GM12864 (cell line): ENCODE data around the gene CPZ.

Source experiments
- DNase-seq: peaks from one replicate; pipeline ENCODE4 v3.0.0-alpha.2; 2011; ENCODE audit warnings: low read depth
- H3K4me3 ChIP-seq: 2 replicates; pipeline ENCODE4 v1.5.1; 2011; ENCODE audit warnings: mild to moderate bottlenecking, low read depth, low read length, control low read depth
- CTCF ChIP-seq: IDR thresholded peaks from 2 replicates; pipeline ENCODE4 v1.5.1; 2011; ENCODE audit warnings: low read depth, mild to moderate bottlenecking, moderate library complexity, low read length, control low read depth, inconsistent platforms; ENCODE audit errors: missing control alignments

The CPZ gene

GRCh38 chr4:8589336-8589735 is 3.2 kb upstream of the CPZ start:
- H3K4me3 ChIP-seq = no peak overlapping the region
- TF ChIP-seq CTCF = no peak
- no peak for DNase-seq

DNA sequence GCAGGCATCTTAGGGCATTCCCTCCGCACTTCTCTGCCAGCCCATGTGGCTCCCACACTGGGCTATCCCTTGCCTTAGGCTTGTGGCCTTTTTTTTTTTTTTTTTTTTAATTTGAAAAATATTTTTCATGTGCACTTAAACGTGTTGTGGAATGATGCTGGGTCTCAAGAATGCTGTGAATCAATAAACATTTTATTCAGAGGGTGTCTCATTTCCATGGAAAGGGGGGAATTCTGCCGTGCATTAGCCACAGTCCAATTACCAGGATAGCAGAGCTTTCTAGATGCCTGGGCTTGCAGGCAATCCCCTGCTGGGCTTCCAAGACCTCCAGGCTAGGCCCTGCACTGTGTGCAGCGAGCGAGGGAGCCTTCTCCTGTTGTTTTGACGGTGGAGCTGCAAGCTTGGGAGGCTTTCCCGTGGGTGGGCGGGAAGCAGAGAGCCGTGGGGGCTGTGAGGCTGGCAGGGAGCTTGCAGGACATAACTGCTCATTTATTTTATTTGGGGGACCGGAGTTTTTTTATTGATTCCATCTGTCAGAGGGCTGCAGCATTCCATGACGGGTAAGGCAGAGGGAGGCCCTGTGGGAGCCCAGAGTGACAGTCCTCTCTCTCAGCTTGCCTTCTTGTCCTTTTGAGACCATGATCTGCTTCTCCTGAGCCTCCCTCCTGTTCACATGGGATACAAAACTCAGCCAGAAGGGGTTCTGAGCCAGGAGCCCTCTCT is 2.6 kb upstream of the CPZ start:
- DNase-seq = no peak
- no peak for TF ChIP-seq CTCF

GRCh38 chr4:8590546-8590880 is 2.1 kb upstream of the CPZ start:
- DNase-seq = no peak
- H3K4me3 ChIP-seq = no peak overlapping the region
- no peak for TF ChIP-seq CTCF

More for the DNA sequence above, 2.6 kb upstream of the CPZ start:
- H3K4me3 ChIP-seq = no peak overlapping the region

DNA sequence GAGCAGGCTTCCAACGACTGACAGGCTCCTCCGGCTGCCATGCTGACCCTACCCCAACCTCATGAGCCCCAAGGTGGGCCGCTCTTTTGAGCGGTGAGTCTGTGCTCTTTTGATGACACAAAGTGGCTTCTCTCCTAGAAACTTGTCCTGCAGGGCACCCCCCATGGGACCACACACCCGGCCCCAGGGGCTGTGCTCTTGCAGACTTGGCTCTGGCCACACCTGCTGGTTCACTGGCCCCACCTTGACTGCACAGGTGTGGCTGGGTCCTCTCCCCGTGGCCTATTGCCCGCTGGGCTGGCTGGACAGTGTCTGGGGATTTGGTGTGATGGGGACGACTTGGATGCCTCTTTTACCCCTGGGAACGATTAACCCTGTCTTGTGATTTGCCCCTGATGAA is 1.5 kb upstream of the CPZ start:
- no peak for DNase-seq
- H3K4me3 ChIP-seq = no peak overlapping the region
- TF ChIP-seq CTCF = no peak

GRCh38 chr4:8591626-8592365 is 769 bp upstream of the CPZ start:
- no peak overlapping the region for H3K4me3 ChIP-seq
- no peak for DNase-seq
- TF ChIP-seq CTCF = no peak

GRCh38 chr4:8593264-8594096 is 915 bp downstream of the CPZ start:
- H3K4me3 ChIP-seq = no peak overlapping the region
- TF ChIP-seq CTCF = no peak
- DNase-seq = no peak
